Cardiac fibroblast (primary cell): Measurements from ENCODE around the gene IL10RA.

Experiments used
- DNase-seq, 2 donors: peaks; one replicate each; pipeline versions ENCODE4 v3.0.0 to v3.0.0-alpha.2; 2010; ENCODE audit warnings: low read depth in 2 of 2
- H3K4me3 ChIP-seq, 2 donors: replicated peaks in 1 of 2; 1 replicate in 1 of 2; 2 replicates in 1 of 2; pipeline ENCODE4 v1.5.1; 2011; ENCODE audit warnings: low read depth in 2 of 2, low read length in 2 of 2, mild to moderate bottlenecking in 2 of 2, moderate library complexity in 1 of 2
- CTCF ChIP-seq: IDR thresholded peaks from one replicate; pipeline ENCODE4 v1.5.1; 2011; ENCODE audit warnings: low read depth, mild to moderate bottlenecking, low read length, inconsistent platforms

The IL10RA gene

DNA sequence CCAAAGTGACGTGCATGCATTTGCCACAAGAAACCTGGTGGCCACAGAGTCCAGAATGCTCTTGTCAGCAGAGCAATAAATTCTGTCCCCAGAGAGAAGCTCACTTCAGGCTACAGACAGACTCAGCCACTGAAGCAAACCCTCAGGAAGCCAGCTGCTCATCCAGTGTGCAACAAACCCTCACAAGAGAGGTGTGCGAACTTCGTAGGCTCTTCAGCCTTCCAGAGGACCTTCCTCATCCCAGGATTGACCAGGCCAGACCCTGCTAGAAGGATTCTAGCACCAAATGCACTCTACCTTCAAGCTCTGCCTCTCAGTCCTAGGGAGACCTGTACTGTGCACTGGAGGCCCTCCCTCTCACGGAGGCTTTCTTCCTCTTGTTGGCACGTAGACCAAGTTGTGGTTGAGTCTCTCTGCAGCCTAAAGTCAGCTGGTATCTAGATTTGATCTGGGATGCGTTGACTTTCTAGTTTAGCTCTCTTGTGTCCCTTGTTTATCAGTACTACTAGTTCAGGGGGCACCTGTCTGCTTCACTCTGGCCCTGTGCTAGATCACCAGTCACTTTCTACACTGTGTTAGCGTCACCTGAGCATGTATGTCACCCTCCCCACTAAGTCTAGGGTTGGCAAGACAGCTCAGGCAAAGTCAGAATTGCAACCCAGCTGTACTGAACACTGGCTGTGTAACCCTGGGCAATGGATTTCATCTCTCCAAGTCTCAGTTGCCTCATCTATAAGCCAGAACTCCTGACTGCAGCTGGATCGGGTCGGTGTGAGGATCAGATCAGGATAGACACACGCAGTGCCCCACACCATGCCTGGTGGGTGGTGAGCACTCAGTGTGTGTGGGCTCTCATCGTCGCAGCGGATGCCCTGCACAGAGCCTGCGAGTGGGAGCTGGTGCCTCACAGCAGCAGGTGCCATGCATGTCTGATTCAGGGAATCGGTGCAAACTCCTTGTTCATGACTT lies 34.9 kb upstream of the IL10RA start:
- H3K4me3 ChIP-seq = no peak overlapping the region
- DNase-seq = no peak
- no peak for TF ChIP-seq CTCF

- H3K4me3 ChIP-seq = no peak overlapping the region
- no peak for TF ChIP-seq CTCF
- no peak for DNase-seq
Observed at GRCh38 chr11:117953024-117953671, 33.0 kb upstream of the IL10RA start.

DNA sequence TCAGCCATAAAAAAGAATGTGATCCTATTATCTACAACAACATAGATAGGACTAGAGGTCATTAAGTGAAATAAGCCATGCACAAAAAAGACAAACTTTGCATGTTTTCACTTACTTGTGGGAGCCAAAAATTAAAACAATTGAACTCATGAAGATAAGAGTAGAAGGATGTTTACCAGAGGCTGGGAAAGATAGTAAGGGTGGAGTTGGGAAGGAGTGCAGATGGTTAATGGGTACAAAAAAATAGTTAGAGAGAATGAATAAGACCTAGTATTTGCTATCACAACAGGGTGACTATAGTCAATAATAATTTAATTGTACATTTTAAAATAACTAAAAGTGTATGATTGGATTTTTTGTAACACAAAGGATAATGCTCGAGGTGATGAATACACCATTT lies 27.2 kb upstream of the IL10RA start:
- no peak for DNase-seq
- TF ChIP-seq CTCF = no peak
- H3K4me3 ChIP-seq = no peak overlapping the region

GRCh38 chr11:117959438-117960149 lies 26.6 kb upstream of the IL10RA start:
- DNase-seq = no peak
- H3K4me3 ChIP-seq = no peak overlapping the region
- no peak for TF ChIP-seq CTCF

DNA sequence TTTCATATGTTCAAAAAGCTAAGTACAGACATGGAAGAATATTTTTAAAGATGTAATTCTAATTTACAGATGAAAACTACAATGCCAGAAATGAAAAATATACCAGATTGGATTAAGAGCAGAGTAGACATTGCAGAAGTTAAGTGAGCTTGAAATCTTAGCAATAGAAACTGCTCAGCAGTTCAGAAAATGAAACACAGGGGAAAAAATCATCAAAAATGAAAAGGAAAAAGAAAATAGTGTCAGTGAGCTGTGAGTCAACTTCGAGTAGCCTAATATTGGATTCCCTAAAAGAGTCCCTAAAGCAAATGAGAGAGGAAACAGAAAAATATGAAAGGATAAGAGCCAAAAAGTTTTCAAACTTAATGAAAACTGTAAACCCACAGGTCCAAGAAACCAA lies 25.8 kb upstream of the IL10RA start:
- TF ChIP-seq CTCF = no peak
- H3K4me3 ChIP-seq = no peak overlapping the region
- no peak for DNase-seq

DNA sequence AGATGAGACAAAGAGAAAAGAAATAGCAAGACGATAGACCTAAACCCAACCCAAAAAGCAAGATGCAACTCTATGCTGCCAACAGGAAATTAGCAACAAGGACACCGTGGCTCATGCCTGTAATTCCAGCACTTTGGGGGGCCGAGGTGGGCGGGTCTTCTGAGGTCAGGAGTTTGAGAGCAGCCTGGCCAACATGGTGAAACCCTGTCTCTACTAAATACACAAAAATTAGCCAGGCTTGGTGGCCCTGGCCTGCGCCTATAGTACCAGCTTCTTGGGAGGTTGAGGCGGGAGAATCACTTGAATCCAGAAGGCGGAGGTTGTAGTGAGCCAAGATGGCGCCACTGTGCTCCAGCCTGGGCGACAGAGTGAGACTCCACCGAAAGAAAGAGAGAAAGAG lies 24.3 kb upstream of the IL10RA start:
- no peak overlapping the region for H3K4me3 ChIP-seq
- DNase-seq = no peak
- no peak for TF ChIP-seq CTCF
